Natural killer cell treated with Interleukin-12 subunit alpha and Interleukin-12 subunit beta and Interleukin-15 and Interleukin-18, amount 100 ng/mL, for 72 hours (primary cell): ENCODE results near the gene NANOS3. TPM values are rescaled to one million over a fixed set of nuclear protein-coding genes. Genes with fewer than 3 reads are reported as not detected.

Source experiments
- ATAC-seq, 2 donors: fragments of 150-1000 bp; cut with Tn5 transposase in 1 of 2; sonication (Bioruptor Pico), chemical (Tn5 transposase) in 1 of 2; 2 replicates each; pipeline ENCODE4 v1.10.0; 2021
- DNase-seq: peaks from one replicate; pipeline ENCODE4 v3.0.0; 2022; ENCODE audit warnings: low spot score
- H3K27ac Mint-ChIP-seq, 2 donors: 1 replicate in 1 of 2; 2 replicates in 1 of 2; pipeline ENCODE4 v1.8.0; 2022; ENCODE audit warnings: mixed read lengths in 2 of 2, mild to moderate bottlenecking in 1 of 2, moderate library complexity in 1 of 2
- H3K27me3 Mint-ChIP-seq, 2 donors: 1 replicate in 1 of 2; 2 replicates in 1 of 2; pipeline ENCODE4 v1.8.0; 2022; ENCODE audit warnings: mixed read lengths in 2 of 2
- H3K36me3 Mint-ChIP-seq: one replicate; pipeline ENCODE4 v1.8.0; 2022; ENCODE audit warnings: mixed read lengths
- H3K4me1 Mint-ChIP-seq, 2 donors: 1 replicate in 1 of 2; 2 replicates in 1 of 2; pipeline ENCODE4 v1.8.0; 2022; ENCODE audit warnings: low read depth in 2 of 2, mixed read lengths in 2 of 2, mild to moderate bottlenecking in 1 of 2
- H3K4me3 Mint-ChIP-seq: one replicate; pipeline ENCODE4 v1.8.0; 2022; ENCODE audit warnings: mixed read lengths
- H3K9me3 Mint-ChIP-seq: 2 replicates; pipeline ENCODE4 v1.8.0; 2022; ENCODE audit warnings: mixed read lengths
- total RNA-seq, 2 donors: library from RNA; stranded (reverse); gene quantifications; one replicate each; pipeline ENCODE4 v1.2.3, GENCODE V29; 2022

The NANOS3 gene
- total RNA-seq, 2 donors from 2014 or later, result 0.95 TPM; not detected in 1

DNA sequence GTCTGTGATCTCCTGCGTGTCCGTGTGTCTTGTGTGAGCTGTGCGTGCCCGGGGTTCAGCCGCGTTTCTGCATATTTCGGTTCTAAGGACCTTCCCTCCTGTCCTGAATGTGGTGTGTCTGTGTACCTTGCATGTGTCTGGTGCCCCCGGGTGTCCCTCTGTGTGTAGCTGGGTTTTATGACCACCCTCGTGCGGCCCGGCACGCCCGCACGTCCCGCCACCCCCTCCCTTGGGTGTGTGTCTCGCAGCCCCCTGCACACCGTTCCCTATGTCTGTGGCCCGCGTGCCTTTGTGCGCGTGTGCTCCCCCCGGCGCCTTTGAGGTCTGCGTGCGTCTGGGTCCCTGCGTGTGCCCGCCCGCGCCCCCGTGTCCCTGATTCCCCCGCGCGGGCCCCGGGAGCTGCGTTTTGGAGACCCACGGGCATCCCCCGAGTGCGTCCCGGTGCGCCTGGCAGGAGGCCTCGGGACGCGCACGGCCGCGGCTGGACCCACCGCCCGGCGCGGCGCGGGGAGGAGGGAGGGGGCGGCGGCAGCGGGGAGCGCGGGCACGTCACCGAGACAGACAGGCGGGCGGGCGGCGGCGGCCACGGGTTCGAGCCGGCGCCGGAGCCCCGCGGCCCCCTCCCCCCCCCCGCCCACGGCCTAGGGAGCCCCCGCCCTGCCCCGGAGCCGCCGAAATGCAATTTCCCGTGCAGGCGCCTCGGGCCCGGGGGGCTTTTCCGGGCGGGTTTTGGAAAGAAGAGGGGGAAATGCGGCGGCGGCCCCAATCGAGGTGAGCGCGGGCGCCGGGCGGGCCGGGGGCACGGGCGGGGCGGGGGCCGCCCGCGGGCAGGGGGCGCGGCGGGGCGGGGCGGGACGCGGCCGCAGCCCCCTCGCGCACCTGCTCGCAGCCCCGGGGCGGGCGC, 12.0 kb upstream of the NANOS3 start:
- H3K9me3 Mint-ChIP-seq, result no peaks in the 10 kb centered on the region
- H3K27me3 Mint-ChIP-seq, result peaks cover 19 to 25% of the 10 kb centered on the region in 2 donors
- no peak for ATAC-seq
- DNase-seq, result no peak
- peaks cover 34% of the 10 kb centered on the region in 2 donors for H3K4me1 Mint-ChIP-seq
- H3K27ac Mint-ChIP-seq, result no peak overlapping the region
- H3K36me3 Mint-ChIP-seq, result peaks cover 10% of the 10 kb centered on the region
- H3K4me3 Mint-ChIP-seq, result peak overlapping the region; percentile 90

DNA sequence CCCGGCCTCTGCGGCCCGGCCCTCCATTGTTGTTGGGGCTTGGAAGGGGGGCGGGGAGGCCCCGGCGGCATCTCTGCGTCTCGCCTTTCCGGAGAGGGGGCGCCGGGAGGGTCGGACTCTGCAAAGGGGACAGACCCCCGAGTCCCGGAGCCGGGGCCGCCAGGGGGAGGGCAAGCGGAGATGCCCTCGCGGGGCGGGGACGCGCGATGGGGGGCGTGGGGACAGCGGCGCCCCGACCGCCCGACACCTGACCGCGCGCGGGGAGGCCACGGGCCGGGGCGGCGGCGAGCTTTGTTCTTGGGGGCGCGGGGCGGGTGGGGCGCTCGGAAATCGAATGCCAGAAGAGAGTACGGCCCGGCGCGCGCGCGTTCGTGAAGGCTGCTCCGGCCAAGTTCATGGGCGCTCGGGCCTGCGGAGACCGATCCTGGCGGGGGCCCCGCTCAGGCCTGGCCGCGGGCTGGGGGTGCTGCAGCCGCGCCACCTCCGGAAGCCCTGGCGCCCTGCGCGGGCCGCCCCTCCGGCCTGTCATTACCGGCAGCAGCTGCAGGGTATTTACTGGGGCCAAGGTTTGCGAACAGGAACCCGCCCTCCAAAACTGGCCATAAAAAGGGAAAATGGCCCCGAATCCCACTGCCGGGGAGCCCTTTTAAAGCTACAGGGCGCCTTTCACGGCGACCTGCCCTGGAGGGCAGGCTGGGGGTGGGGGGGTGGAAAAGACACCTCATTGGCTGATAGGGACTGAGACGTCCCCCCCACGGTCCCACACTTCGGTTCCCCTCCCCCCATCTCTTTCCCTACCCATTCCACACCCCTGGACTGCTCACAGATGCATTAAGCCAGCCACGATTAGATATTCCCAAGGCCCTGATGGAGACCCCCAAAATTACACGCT, 11.1 kb upstream of the NANOS3 start:
- ATAC-seq (no peak), DNase-seq (no peak)
- H3K9me3 Mint-ChIP-seq, result no peaks in the 10 kb centered on the region
- H3K4me1 Mint-ChIP-seq, result peaks cover 30 to 31% of the 10 kb centered on the region in 2 donors
- H3K27ac Mint-ChIP-seq, result peak overlapping the region in 1 of 2 donors; percentile 73
- peaks cover 10% of the 10 kb centered on the region for H3K36me3 Mint-ChIP-seq
- H3K4me3 Mint-ChIP-seq, result peak overlapping the region; percentile 83
- H3K27me3 Mint-ChIP-seq, result peaks cover 19 to 25% of the 10 kb centered on the region in 2 donors

DNA sequence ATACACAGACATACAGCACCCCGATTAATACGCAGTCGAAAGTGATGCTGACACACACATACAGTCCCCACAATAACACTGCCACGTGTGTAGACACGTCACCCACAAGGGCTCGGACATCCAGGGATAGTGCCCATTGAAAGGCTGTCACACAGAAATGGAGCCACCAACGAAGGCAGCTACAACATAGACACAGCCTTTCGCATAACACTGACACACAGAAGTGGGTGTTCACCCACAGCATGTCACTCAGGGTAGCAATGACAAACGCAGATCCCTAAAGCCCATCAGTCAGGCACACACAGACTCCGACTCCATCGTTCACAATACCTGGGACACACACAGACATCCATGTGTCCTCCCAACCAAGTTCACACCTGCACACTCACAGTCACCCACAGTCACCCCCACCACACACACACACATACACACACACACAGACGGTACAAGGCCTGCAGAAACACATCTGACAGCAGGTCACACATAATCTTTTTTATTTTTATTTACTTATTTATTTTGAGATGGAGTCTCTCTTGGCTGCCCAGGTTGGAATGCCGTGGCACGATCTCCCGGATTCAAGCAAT, 10.4 kb upstream of the NANOS3 start:
- Mint-ChIP-seq H3K27ac (peak overlapping the region in 1 of 2 donors; percentile 73), H3K4me3 (peak overlapping the region; percentile 83), H3K27me3 (peaks cover 19 to 25% of the 10 kb centered on the region in 2 donors), H3K36me3 (peaks cover 10% of the 10 kb centered on the region), H3K4me1 (peaks cover 23 to 24% of the 10 kb centered on the region in 2 donors), H3K9me3 (no peaks in the 10 kb centered on the region)
- ATAC-seq, result no peak
- no peak for DNase-seq

DNA sequence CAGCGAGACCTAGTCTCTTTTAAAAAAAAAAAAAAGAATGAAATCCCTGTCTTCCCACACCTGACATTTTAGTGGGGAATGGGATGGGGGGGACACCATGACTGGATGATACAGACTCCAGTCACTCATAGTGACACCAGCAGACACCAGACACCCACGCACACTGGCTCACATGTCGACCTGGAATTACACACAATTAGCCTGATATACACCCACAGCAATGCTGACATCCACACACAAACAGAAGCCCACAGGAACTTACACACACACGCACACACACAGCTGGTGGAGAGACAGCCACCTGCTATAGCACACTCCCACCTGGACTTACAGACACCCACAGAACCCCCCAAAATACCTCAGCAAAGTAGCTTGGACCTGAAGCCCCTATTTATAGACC, 8.3 kb upstream of the NANOS3 start:
- DNase-seq (no peak), ATAC-seq (no peak)
- Mint-ChIP-seq H3K4me3 (no peak overlapping the region), H3K27me3 (peaks cover 21 to 25% of the 10 kb centered on the region in 2 donors), H3K9me3 (no peaks in the 10 kb centered on the region), H3K36me3 (peaks cover 10% of the 10 kb centered on the region), H3K4me1 (peaks cover 16 to 17% of the 10 kb centered on the region in 2 donors), H3K27ac (no peak overlapping the region)

DNA sequence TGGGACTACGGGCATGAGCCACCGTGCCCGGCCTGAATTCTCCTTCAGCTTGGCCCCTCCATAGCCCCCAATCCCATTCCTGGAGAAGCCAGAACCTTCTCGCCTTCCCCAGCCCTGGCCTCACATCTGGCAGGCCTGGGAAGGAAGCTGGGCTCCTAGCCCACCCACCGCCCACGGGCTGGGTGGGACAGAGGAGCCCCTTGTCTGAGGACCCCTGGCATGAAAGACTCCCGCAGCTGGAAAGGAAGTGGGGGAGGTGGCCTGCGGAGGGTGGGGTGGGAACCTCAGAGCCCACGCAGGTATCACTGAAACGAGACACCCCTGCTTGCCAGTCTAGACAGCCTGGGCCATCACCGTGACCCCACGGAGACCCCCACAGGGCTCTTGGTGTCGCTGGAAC, 7.7 kb upstream of the NANOS3 start:
- Mint-ChIP-seq H3K27me3 (peaks cover 21 to 24% of the 10 kb centered on the region in 2 donors), H3K27ac (no peak overlapping the region), H3K9me3 (no peaks in the 10 kb centered on the region), H3K4me1 (peaks cover 14% of the 10 kb centered on the region in 2 donors), H3K36me3 (peaks cover 8% of the 10 kb centered on the region), H3K4me3 (no peak overlapping the region)
- DNase-seq (no peak), ATAC-seq (no peak)

DNA sequence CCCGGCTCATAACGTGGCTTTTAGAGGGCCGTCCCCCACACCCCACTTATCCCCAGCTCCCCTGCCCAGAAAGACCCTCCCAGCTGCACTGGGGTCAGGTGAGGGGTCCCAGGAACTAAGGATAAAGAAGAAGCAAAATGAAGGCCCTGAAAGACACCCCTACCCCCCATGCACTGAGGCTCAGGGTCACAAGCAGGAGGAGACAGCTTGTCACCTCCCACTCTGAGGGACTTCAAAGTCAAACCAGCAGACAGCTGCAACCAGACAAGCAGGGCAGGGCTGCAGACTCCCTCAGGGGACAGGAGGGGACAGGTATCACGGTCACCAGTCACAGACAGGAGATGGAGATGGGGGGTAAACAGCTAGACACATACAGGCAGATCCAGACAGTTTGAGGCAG, 6.1 kb upstream of the NANOS3 start:
- Mint-ChIP-seq H3K27ac (no peak overlapping the region), H3K27me3 (peaks cover 21 to 23% of the 10 kb centered on the region in 2 donors), H3K4me3 (no peak overlapping the region), H3K4me1 (peaks cover 9 to 10% of the 10 kb centered on the region in 2 donors), H3K9me3 (no peaks in the 10 kb centered on the region), H3K36me3 (peaks cover 5% of the 10 kb centered on the region)
- ATAC-seq (no peak), DNase-seq (no peak)

DNA sequence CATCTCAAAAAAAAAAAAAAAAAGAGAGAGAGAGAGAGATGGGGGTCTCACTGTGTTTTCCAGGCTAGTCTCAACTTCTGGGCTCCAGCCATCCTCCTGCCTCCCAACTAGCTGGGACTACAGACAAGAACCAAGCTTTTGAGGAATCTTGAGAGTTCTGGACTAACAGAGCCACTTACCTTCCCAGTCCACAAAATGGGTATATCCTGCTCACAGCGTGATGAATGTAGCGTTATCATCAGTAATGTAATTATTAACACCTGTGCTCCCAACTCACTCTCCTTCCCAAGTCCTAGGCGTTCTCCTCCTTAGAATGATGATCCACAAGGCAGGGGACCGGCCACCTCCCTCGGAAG, 4.6 kb upstream of the NANOS3 start:
- ATAC-seq (no peak), DNase-seq (no peak)
- Mint-ChIP-seq H3K4me3 (peak overlapping the region; percentile 54), H3K27me3 (peaks cover 14% of the 10 kb centered on the region in 2 donors), H3K9me3 (no peaks in the 10 kb centered on the region), H3K36me3 (no peaks in the 10 kb centered on the region), H3K27ac (no peak overlapping the region), H3K4me1 (peaks cover 0 to 3% of the 10 kb centered on the region in 2 donors)

DNA sequence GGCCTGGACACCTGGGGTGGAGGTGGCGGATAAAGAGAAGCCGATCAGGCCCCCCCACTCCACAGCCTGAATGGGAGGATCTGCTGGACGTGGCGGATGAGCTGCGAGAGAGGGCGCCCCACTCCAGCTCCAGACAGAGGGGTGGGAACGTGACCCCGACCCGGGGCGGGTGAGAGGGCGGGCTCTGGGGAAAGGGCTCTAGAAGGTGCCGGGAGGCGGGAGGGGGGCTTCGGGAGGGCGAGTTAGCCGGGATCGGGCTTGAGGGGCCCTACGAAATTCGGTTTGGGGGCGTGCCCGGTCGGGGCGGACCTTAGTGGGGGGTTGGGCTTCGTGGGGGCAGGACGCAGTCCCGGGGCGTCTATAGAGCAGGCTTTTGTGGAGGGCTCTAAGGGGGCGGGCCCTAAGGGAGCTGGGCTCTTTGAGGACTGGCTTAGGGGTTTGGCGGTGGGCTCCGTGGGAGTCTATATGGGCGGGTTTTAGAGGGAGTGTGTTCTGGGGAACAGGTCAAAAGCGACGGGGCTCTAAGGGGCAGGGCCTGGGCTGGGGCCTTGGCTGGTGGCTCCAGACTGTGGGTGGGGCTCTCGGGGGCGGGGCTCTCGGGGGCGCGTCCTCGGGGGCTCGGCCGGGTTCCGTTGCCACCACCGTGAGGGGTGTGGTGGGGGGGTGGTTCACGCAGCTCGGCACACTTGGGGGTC, 4.1 kb upstream of the NANOS3 start:
- ATAC-seq (peak; percentile 71 to 79), DNase-seq (no peak)
- Mint-ChIP-seq H3K4me1 (peaks cover 0 to 3% of the 10 kb centered on the region in 2 donors), H3K4me3 (peak overlapping the region; percentile 54), H3K9me3 (no peaks in the 10 kb centered on the region), H3K36me3 (no peaks in the 10 kb centered on the region), H3K27ac (no peak overlapping the region), H3K27me3 (peaks cover 8 to 10% of the 10 kb centered on the region in 2 donors)

DNA sequence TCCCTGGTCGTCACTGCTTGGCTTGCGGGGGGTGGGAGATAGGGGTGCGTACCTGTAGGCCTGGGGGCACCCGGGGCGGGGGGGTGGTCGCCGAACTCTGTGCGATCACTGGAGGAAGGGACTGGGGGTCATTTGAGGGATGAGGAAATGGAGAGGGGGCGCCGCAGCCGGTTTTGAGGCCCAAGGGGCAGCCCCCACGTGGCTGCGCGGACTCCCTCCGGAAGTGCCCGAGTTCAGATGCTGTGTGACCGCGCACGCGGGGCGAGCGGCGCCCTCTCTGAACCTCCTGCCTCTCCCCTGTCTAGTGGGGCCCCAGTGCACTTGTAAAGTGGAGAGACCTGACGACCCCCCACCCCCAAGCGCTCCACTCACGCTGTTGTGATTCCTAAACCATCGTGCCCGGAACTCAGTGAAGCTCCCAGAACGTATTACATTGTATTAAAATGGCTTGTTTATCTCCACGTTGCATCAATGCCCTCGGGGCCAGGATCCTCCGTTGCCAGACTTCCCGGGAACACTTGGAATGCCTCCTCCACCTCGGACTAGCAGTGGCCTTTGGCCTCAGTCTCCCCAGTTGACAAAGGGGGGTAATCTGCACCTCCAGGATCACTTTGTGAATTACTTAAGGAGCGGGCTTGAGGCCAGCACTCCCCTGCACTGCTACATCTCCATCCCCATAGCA, 3.0 kb upstream of the NANOS3 start:
- H3K27me3 Mint-ChIP-seq, result peaks cover 7 to 10% of the 10 kb centered on the region in 2 donors
- ATAC-seq, result no peak
- DNase-seq, result no peak
- no peak overlapping the region for H3K4me3 Mint-ChIP-seq
- no peaks in the 10 kb centered on the region for H3K36me3 Mint-ChIP-seq
- no peak overlapping the region for H3K27ac Mint-ChIP-seq
- peaks cover 0 to 3% of the 10 kb centered on the region in 2 donors for H3K4me1 Mint-ChIP-seq
- H3K9me3 Mint-ChIP-seq, result no peaks in the 10 kb centered on the region

DNA sequence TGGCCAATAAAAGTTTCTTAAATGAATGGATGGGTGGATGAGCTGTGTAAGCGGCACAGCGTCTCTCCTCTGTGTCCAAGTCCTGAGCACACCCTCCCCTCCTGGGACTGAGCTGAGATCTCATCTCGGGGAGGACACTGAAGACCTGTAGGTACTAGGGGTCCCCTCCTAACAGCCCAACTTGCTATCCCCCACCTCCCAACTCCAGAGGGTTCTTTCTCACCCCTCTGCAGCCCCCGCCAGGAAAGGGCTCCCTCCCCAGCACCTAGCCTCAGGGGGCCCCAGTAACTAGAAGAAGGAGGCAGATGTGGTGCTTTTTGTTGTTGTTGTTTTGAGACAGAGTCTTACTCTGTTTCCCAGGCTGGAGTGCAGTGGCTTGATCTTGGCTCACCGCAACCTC, 1.1 kb upstream of the NANOS3 start:
- Mint-ChIP-seq H3K4me1 (peaks cover 6 to 7% of the 10 kb centered on the region in 2 donors), H3K27ac (no peak overlapping the region), H3K36me3 (no peaks in the 10 kb centered on the region), H3K27me3 (peaks cover 7 to 10% of the 10 kb centered on the region in 2 donors), H3K4me3 (no peak overlapping the region), H3K9me3 (no peaks in the 10 kb centered on the region)
- ATAC-seq (no peak), DNase-seq (no peak)

DNA sequence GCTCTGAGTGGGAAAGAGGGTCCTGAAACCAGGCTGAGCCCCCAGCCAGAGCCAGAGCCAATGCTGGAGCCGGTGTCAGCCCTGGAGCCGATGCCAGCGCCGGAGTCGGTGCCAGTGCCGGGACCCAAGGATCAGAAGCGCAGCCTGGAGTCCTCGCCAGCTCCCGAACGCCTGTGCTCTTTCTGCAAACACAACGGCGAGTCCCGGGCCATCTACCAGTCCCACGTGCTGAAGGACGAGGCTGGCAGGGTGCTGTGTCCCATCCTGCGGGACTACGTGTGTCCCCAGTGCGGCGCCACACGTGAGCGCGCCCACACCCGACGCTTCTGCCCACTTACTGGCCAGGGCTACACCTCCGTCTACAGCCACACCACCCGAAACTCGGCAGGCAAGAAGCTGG, 369 bp downstream of the NANOS3 start:
- no peak for ATAC-seq
- Mint-ChIP-seq H3K9me3 (no peaks in the 10 kb centered on the region), H3K27ac (no peak overlapping the region), H3K4me3 (no peak overlapping the region), H3K36me3 (no peaks in the 10 kb centered on the region), H3K27me3 (peaks cover 7 to 9% of the 10 kb centered on the region in 2 donors), H3K4me1 (peaks cover 16% of the 10 kb centered on the region in 2 donors)
- DNase-seq, result no peak

DNA sequence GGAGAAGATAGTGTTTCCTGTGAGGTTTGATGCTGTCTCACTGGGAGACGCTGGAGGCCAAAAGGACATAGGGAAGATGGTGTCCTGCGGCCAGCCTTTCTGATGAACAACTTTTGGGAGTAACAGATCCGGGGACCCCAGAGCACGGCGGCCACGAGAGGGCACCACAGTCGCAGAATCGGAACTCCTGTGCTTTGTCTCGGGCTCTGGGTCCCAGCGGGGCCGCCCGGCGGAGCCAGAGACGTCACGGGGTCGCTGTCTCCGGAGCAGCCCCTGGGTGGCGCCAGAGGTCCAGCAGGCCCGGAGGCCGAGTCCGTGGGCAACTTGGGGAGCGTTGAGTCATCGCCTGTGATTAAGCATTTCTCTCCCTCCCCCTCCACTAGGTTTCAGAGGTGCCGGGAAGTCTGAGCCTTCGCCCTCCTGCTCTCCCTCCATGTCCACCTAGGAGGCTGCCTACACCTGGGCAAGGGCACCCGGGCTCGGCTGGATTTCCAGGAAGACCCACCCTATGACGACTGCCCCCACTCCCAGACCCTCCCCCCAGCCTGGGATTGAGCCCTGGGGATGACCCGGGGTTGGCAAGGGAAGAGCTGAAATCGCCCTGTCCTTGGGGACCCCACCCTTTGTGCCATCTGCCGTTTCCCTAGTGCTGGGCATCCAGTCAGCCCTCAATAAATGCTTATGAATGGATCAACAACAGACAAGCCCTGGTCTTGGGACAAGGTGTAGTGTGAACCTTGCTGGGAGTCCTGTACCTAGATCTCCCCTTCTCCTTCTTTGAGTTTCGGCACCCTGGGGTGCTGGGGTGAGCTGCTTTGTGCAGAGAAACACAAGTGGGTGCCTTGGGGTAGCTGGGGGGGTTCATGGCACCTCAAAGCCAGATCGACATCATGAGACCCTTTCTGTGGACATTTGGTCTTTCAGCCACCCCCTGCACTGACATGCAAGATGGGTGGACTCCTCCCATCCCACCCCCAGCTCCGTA, 3.4 kb downstream of the NANOS3 start:
- Mint-ChIP-seq H3K9me3 (no peaks in the 10 kb centered on the region), H3K27ac (peak overlapping the region; percentile 51 to 73)

More for the DNA sequence above, 3.4 kb downstream of the NANOS3 start:
- ATAC-seq, result peak; percentile 99
- no peaks in the 10 kb centered on the region for H3K36me3 Mint-ChIP-seq
- peak; percentile 98 for DNase-seq
- peak overlapping the region; percentile 57 for H3K4me3 Mint-ChIP-seq
- H3K4me1 Mint-ChIP-seq, result peaks cover 24% of the 10 kb centered on the region in 2 donors
- no peaks in the 10 kb centered on the region for H3K27me3 Mint-ChIP-seq
